ENCODE results near the gene SERPINB8.

GRCh38 chr18:64037812-64038414, 68.0 kb downstream of the SERPINB8 start:
- TF ChIP-seq, protein P1, sequence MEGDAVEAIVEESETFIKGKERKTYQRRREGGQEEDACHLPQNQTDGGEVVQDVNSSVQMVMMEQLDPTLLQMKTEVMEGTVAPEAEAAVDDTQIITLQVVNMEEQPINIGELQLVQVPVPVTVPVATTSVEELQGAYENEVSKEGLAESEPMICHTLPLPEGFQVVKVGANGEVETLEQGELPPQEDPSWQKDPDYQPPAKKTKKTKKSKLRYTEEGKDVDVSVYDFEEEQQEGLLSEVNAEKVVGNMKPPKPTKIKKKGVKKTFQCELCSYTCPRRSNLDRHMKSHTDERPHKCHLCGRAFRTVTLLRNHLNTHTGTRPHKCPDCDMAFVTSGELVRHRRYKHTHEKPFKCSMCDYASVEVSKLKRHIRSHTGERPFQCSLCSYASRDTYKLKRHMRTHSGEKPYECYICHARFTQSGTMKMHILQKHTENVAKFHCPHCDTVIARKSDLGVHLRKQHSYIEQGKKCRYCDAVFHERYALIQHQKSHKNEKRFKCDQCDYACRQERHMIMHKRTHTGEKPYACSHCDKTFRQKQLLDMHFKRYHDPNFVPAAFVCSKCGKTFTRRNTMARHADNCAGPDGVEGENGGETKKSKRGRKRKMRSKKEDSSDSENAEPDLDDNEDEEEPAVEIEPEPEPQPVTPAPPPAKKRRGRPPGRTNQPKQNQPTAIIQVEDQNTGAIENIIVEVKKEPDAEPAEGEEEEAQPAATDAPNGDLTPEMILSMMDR (IDR thresholded peaks at IDR 0.05) = peak; percentile 38; the same call in 1 of the 2 replicates
- TF ChIP-seq POLR2AphosphoS5 (IDR thresholded peaks at IDR 0.05; ENCODE audit: low read depth, low read length) (no peak), SIN3A (IDR thresholded peaks at IDR 0.05; ENCODE audit: borderline replicate concordance, insufficient read depth, low read depth, low read length) (no peak)
- TF ChIP-seq, protein P2, sequence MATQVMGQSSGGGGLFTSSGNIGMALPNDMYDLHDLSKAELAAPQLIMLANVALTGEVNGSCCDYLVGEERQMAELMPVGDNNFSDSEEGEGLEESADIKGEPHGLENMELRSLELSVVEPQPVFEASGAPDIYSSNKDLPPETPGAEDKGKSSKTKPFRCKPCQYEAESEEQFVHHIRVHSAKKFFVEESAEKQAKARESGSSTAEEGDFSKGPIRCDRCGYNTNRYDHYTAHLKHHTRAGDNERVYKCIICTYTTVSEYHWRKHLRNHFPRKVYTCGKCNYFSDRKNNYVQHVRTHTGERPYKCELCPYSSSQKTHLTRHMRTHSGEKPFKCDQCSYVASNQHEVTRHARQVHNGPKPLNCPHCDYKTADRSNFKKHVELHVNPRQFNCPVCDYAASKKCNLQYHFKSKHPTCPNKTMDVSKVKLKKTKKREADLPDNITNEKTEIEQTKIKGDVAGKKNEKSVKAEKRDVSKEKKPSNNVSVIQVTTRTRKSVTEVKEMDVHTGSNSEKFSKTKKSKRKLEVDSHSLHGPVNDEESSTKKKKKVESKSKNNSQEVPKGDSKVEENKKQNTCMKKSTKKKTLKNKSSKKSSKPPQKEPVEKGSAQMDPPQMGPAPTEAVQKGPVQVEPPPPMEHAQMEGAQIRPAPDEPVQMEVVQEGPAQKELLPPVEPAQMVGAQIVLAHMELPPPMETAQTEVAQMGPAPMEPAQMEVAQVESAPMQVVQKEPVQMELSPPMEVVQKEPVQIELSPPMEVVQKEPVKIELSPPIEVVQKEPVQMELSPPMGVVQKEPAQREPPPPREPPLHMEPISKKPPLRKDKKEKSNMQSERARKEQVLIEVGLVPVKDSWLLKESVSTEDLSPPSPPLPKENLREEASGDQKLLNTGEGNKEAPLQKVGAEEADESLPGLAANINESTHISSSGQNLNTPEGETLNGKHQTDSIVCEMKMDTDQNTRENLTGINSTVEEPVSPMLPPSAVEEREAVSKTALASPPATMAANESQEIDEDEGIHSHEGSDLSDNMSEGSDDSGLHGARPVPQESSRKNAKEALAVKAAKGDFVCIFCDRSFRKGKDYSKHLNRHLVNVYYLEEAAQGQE (IDR thresholded peaks at IDR 0.05; ENCODE audit: insufficient read depth in 1 of 2, low read depth in 2 of 2, low read length in 1 of 2) = no peak

Measured in Panc1 (cell line).